Keratinocyte (primary cell): ENCODE data around the gene SGSM1.

Source experiments
- EZH2 ChIP-seq: IDR thresholded peaks from one replicate; pipeline ENCODE4 v1.6.1; 2012; ENCODE audit warnings: inconsistent platforms, mild to moderate bottlenecking, low read length, moderate library complexity
- TF ChIP-seq, protein P1 (sequence below), 3 experiments: IDR thresholded peaks in 1 of 3; conservative IDR thresholded peaks in 1 of 3; optimal IDR thresholded peaks in 1 of 3; 2 replicates in 2 of 3; 3 replicates in 1 of 3; pipeline versions ENCODE3 to v1.5.1; 2011; ENCODE audit warnings: low read length in 3 of 3, mild to moderate bottlenecking in 3 of 3, moderate library complexity in 2 of 3, control low read depth in 1 of 3, inconsistent platforms in 1 of 3; ENCODE audit not compliant: insufficient read depth in 2 of 3; ENCODE audit errors: extremely low read depth in 1 of 3

- TF ChIP-seq, protein P1, sequence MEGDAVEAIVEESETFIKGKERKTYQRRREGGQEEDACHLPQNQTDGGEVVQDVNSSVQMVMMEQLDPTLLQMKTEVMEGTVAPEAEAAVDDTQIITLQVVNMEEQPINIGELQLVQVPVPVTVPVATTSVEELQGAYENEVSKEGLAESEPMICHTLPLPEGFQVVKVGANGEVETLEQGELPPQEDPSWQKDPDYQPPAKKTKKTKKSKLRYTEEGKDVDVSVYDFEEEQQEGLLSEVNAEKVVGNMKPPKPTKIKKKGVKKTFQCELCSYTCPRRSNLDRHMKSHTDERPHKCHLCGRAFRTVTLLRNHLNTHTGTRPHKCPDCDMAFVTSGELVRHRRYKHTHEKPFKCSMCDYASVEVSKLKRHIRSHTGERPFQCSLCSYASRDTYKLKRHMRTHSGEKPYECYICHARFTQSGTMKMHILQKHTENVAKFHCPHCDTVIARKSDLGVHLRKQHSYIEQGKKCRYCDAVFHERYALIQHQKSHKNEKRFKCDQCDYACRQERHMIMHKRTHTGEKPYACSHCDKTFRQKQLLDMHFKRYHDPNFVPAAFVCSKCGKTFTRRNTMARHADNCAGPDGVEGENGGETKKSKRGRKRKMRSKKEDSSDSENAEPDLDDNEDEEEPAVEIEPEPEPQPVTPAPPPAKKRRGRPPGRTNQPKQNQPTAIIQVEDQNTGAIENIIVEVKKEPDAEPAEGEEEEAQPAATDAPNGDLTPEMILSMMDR (optimal IDR thresholded peaks at IDR 0.05 in 1 of 3, IDR thresholded peaks at IDR 0.05 in 1 of 3, conservative IDR thresholded peaks at IDR 0.05 in 1 of 3; ENCODE audit: extremely low read depth in 1 of 3, insufficient read depth in 2 of 3, low read length in 3 of 3) = no peak
- no peak for TF ChIP-seq EZH2
Observed at GRCh38 chr22:24812950-24813775, 7.2 kb downstream of the SGSM1 start.
